ENCODE results near the gene SH3GL3. TPM values are rescaled to one million over a fixed set of nuclear protein-coding genes. Genes with fewer than 3 reads are reported as not detected.

Gene SH3GL3
- total RNA-seq, 6 experiments from 2014 or later = not detected

DNA sequence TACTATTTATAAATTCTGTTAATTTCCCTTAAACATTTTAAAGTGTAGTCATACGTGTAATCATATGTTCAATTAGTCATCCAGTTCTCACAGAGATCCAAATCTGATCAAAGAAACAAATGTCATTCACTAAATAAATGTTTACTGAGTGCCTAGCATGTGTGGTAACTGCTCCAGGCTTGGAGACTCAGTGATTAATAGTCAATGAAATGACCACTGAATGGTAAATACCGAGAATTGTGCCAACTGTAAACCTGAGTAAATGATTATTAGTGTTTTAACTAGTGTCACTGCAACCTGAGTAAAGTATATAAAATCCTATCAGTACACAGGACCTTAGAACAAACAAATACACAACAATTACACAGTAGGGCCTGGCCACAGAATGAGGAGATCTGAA lies 52.3 kb downstream of the SH3GL3 start:
- Mint-ChIP-seq H3K4me3 (no peak overlapping the region), H3K27ac (no peak overlapping the region), H3K4me1 (ENCODE audit: low read depth) (no peaks in the 10 kb centered on the region), H3K9me3 (peaks cover 27% of the 10 kb centered on the region), H3K36me3 (ENCODE audit: low read depth) (no peaks in the 10 kb centered on the region), H3K27me3 (ENCODE audit: insufficient read depth) (no peaks in the 10 kb centered on the region; the same call in none of the 2 replicates)
- DNase-seq = no peak
- TF ChIP-seq, protein P1, sequence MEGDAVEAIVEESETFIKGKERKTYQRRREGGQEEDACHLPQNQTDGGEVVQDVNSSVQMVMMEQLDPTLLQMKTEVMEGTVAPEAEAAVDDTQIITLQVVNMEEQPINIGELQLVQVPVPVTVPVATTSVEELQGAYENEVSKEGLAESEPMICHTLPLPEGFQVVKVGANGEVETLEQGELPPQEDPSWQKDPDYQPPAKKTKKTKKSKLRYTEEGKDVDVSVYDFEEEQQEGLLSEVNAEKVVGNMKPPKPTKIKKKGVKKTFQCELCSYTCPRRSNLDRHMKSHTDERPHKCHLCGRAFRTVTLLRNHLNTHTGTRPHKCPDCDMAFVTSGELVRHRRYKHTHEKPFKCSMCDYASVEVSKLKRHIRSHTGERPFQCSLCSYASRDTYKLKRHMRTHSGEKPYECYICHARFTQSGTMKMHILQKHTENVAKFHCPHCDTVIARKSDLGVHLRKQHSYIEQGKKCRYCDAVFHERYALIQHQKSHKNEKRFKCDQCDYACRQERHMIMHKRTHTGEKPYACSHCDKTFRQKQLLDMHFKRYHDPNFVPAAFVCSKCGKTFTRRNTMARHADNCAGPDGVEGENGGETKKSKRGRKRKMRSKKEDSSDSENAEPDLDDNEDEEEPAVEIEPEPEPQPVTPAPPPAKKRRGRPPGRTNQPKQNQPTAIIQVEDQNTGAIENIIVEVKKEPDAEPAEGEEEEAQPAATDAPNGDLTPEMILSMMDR (IDR thresholded peaks at IDR 0.05) = no peak

DNA sequence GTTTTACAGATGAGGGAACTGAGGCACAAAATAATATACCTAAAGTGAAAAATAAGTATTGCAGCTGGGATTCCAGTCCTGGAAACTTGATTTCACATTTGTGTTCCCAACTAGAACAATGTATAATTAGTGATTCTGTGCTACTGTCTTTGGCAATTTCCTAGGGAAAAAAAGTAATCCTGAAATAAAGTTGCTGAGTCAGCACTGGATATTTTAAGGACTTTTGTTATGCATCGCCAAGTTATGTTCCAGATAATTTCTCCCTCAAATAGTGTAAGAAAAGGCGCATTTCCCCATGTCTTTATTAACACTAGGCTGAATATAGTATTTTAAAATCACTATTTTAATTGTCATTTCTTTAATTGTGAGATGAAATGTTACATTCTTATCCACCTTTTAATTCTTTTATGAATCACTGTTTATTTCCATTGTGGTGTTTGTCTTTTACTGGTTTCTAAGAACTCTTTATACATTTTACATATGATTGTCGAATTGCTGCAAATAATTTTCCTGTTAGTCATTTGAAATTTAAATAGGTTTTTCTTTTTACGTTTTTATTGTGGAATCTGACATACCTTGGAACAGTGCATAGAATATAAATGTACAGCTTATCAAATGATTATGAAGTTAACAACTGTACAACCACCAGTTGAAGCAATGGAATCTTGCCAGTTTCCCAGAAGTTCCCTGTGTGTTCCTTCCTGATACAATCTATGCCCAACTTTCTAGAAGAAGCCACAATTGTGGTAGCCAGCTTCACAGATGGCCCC lies 56.6 kb downstream of the SH3GL3 start:
- no peaks in the 10 kb centered on the region for H3K4me1 Mint-ChIP-seq (ENCODE audit: low read depth)
- peaks cover 2% of the 10 kb centered on the region; the same call in 1 of the 2 replicates for H3K27me3 Mint-ChIP-seq (ENCODE audit: insufficient read depth)
- TF ChIP-seq, protein P1 (IDR thresholded peaks at IDR 0.05) = no peak
- no peak overlapping the region for H3K27ac Mint-ChIP-seq
- peaks cover 10% of the 10 kb centered on the region for H3K9me3 Mint-ChIP-seq
- no peaks in the 10 kb centered on the region for H3K36me3 Mint-ChIP-seq (ENCODE audit: low read depth)
- no peak overlapping the region for H3K4me3 Mint-ChIP-seq
- no peak for DNase-seq

DNA sequence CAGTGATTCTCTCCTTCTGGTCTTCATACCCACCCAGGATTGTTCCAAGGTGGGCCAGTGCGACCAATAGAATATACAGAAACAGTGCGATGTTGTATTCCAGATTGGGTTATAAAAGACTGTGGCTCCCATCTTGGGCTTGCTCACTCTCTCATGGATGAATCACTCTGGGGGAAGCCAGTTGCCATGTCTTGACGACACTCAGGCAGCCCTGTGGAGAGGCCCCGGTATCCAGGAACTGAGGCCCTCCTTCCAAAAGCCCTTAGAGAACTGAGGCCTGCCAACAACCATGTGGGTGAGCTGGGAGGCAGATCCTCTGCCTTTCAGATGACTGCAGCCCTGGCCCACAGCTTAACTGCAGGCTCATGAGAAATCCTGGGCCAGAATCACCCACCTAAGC lies 57.2 kb downstream of the SH3GL3 start:
- TF ChIP-seq, protein P1 (IDR thresholded peaks at IDR 0.05) = no peak
- Mint-ChIP-seq H3K4me3 (no peak overlapping the region), H3K36me3 (ENCODE audit: low read depth) (no peaks in the 10 kb centered on the region), H3K4me1 (ENCODE audit: low read depth) (no peaks in the 10 kb centered on the region), H3K27me3 (ENCODE audit: insufficient read depth) (peaks cover 2% of the 10 kb centered on the region; the same call in 1 of the 2 replicates), H3K27ac (no peak overlapping the region), H3K9me3 (peaks cover 8% of the 10 kb centered on the region; the same call in 1 of the 2 replicates)
- no peak for DNase-seq

DNA sequence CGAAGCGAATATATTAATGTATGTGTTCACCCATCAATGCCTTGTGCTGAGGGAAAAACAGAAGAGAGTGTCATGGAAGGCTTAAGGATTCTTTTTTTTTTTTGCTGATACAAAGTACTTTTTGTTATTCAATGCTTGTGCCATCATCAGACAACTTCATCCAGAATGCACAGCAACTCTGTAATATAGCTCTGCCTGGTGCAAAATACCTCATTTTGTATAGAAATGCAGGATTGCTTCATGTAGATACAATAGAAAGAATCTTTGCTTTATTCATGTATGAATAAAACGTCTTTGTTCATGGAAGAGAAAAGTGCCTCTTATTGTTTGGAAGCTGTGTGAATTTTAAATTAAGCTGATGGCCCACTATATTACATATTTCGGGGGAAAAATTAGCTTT lies 62.9 kb downstream of the SH3GL3 start:
- TF ChIP-seq, protein P1 (IDR thresholded peaks at IDR 0.05) = no peak
- Mint-ChIP-seq H3K27me3 (ENCODE audit: insufficient read depth) (peaks cover 6% of the 10 kb centered on the region), H3K27ac (no peak overlapping the region), H3K36me3 (ENCODE audit: low read depth) (no peaks in the 10 kb centered on the region), H3K4me1 (ENCODE audit: low read depth) (no peaks in the 10 kb centered on the region), H3K9me3 (peaks cover 10% of the 10 kb centered on the region; the same call in 1 of the 2 replicates), H3K4me3 (no peak overlapping the region)
- DNase-seq = no peak

DNA sequence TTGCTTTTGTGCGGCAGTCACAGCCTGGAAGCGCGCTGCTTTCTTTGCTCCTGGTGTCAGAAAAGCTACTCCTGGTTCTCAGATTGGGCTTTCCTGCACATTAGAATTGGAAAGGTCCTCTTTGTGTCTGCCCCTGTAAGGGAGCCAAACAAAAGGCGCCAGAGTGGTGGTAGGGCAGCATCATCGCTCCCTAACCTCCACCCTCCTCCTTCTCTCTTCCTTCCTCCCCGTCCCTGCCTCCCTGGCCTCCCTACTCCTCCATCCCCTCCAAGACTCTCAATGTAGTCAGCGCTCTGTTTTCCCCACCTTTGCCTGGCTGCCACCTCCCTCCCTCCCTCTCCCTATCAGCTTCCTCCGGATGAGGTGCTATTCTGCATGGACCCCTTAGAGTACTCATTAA lies 65.3 kb downstream of the SH3GL3 start:
- H3K36me3 Mint-ChIP-seq (ENCODE audit: low read depth) = no peaks in the 10 kb centered on the region

More for the DNA sequence above, 65.3 kb downstream of the SH3GL3 start:
- no peak overlapping the region for H3K4me3 Mint-ChIP-seq
- H3K27ac Mint-ChIP-seq = no peak overlapping the region
- peaks cover 6% of the 10 kb centered on the region for H3K27me3 Mint-ChIP-seq (ENCODE audit: insufficient read depth)
- H3K9me3 Mint-ChIP-seq = peaks cover 15% of the 10 kb centered on the region; the same call in 1 of the 2 replicates
- no peaks in the 10 kb centered on the region for H3K4me1 Mint-ChIP-seq (ENCODE audit: low read depth)
- no peak for DNase-seq
- TF ChIP-seq, protein P1 (IDR thresholded peaks at IDR 0.05) = no peak

Data from HFFc6 (cell line).